WI38 (cell line): ENCODE results near the gene MLLT10.

ENCODE experiments used
- H3K4me3 ChIP-seq: 2 replicates; pipeline ENCODE4 v1.5.1; 2011; ENCODE audit warnings: low read depth, mild to moderate bottlenecking, control low read depth, low read length
- CTCF ChIP-seq: IDR thresholded peaks from 2 replicates; pipeline ENCODE4 v1.5.1; 2012; ENCODE audit warnings: low read depth, mild to moderate bottlenecking, control low read depth, low read length

MLLT10 gene

GRCh38 chr10:21514818-21515351 is 19.1 kb upstream of the MLLT10 start:
- no peak overlapping the region for H3K4me3 ChIP-seq
- TF ChIP-seq CTCF, result no peak

GRCh38 chr10:21515361-21516241 is 18.4 kb upstream of the MLLT10 start:
- no peak for TF ChIP-seq CTCF
- H3K4me3 ChIP-seq, result peak overlapping the region; percentile 68

- no peak for TF ChIP-seq CTCF
- peak overlapping the region; percentile 68 for H3K4me3 ChIP-seq
These were observed 17.5 kb upstream of the MLLT10 start for GRCh38 chr10:21516242-21517131.

GRCh38 chr10:21517134-21518031 is 16.6 kb upstream of the MLLT10 start:
- peak overlapping the region; percentile 68 for H3K4me3 ChIP-seq
- no peak for TF ChIP-seq CTCF

- TF ChIP-seq CTCF, result no peak
- H3K4me3 ChIP-seq, result peak overlapping the region; percentile 68
These were observed 15.8 kb upstream of the MLLT10 start for GRCh38 chr10:21518149-21518640.

GRCh38 chr10:21518641-21519396 is 15.2 kb upstream of the MLLT10 start:
- peak overlapping the region; percentile 68 for H3K4me3 ChIP-seq
- no peak for TF ChIP-seq CTCF
